Measurements from ENCODE around the gene SPCS1. TPM values are rescaled to one million over a fixed set of nuclear protein-coding genes. Genes with fewer than 3 reads are reported as not detected.
A peak's percentile ranks its signal among the peaks of the same experiment; 100 is the strongest.

The SPCS1 gene
- total and polyA plus RNA-seq, 12 donors, result 21.7 to 122 (median 82.2) TPM

- H3K27ac ChIP-seq, result peak overlapping the region in 2 of 10 donors; percentile 10 to 17
- H3K4me1 ChIP-seq, result peaks cover 0 to 79% (median 64%) of the 10 kb centered on the region in 9 donors
- 72 to 86% methylated on average over 6 of the region's 6 CpGs for WGBS, 2 donors
- H3K36me3 ChIP-seq, result peaks cover 0 to 51% (median 20%) of the 10 kb centered on the region in 9 donors
- H3K9me3 ChIP-seq, result no peaks in the 10 kb centered on the region
- ATAC-seq (no peak), DNase-seq (peak in 1 of 2 donors; percentile 20)
- H3K4me3 ChIP-seq, result no peak overlapping the region
- TF ChIP-seq CTCF (IDR thresholded peaks at IDR 0.05), result no peak
- intact Hi-C loops (cut with DNase I), result loop anchor here in 6 of 10 donors (10.0 kb wide), 3 partner anchors 209 to 229 kb away; partner anchors contain the start of genes NISCH (in 3 of the 6) and TNNC1 (in 3 of the 6)
- no peaks in the 10 kb centered on the region for H3K27me3 ChIP-seq
Measured at GRCh38 chr3:52683611-52684010, 22.3 kb upstream of the SPCS1 start.

- WGBS, 2 donors, result 61 to 62% methylated on average over 5 of the region's 5 CpGs
- no peaks in the 10 kb centered on the region for H3K9me3 ChIP-seq
- peak overlapping the region in 6 of 10 donors; percentile 66 to 95 (median 78) for H3K4me3 ChIP-seq
- no peak for ATAC-seq
- intact Hi-C loops (cut with DNase I), result loop anchor here in 6 of 10 donors (10.0 kb wide), 3 partner anchors 209 to 229 kb away; partner anchors contain the start of genes NISCH (in 3 of the 6) and TNNC1 (in 3 of the 6)
- H3K27ac ChIP-seq, result peak overlapping the region in 5 of 10 donors; percentile 93 to 99 (median 98)
- peaks cover 0 to 73% (median 64%) of the 10 kb centered on the region in 9 donors for H3K4me1 ChIP-seq
- H3K36me3 ChIP-seq, result peaks cover 0 to 51% (median 21%) of the 10 kb centered on the region in 9 donors
- no peak for DNase-seq
- H3K27me3 ChIP-seq, result no peaks in the 10 kb centered on the region
- TF ChIP-seq CTCF (IDR thresholded peaks at IDR 0.05), result no peak
Measured at GRCh38 chr3:52684184-52684583, 21.7 kb upstream of the SPCS1 start.

- peak; percentile 79 to 82 for DNase-seq
- intact Hi-C loops (cut with DNase I), result loop anchor here in 6 of 10 donors (10.0 kb wide), 3 partner anchors 210 to 230 kb away; partner anchors contain the start of genes NISCH (in 3 of the 6) and TNNC1 (in 3 of the 6)
- Histone ChIP-seq H3K9me3 (no peaks in the 10 kb centered on the region), H3K27me3 (no peaks in the 10 kb centered on the region), H3K4me3 (peak overlapping the region; percentile 42 to 95 (median 76)), H3K4me1 (peaks cover 0 to 62% (median 56%) of the 10 kb centered on the region in 9 donors), H3K27ac (peak overlapping the region; percentile 91 to 99 (median 98)), H3K36me3 (peaks cover 0 to 51% (median 33%) of the 10 kb centered on the region in 9 donors)
- peak; percentile 83 to 97 (median 91) for ATAC-seq
- WGBS, 2 donors, result 1% methylated on average over 37 to 41 of the region's 41 CpGs
- TF ChIP-seq CTCF (IDR thresholded peaks at IDR 0.05), result no peak
Measured at GRCh38 chr3:52685285-52685708, 20.6 kb upstream of the SPCS1 start.

GRCh38 chr3:52685709-52686691 lies 19.9 kb upstream of the SPCS1 start, which contains the start of the genes GNL3 and PBRM1:
TSS of gene GNL3 (plus strand) at chr3:52686032. CDS start at chr3:52686093, 61 bp downstream.
TSS of gene PBRM1 (minus strand) at chr3:52685913.
- peak in 1 of 9 donors; percentile 10 for TF ChIP-seq CTCF (IDR thresholded peaks at IDR 0.05)
- Histone ChIP-seq H3K4me3 (peak within 1 kb of the TSS; percentile 50 to 95 (median 76)), H3K27me3 (no peaks in the 10 kb centered on the region), H3K27ac (peak within 1 kb of the TSS; percentile 91 to 99 (median 98)), H3K4me1 (peaks cover 0 to 55% (median 52%) of the 10 kb centered on the region in 9 donors), H3K9me3 (no peaks in the 10 kb centered on the region), H3K36me3 (peaks cover 0 to 51% (median 40%) of the 10 kb centered on the region in 9 donors)
- DNase-seq, result peak; percentile 92 to 93
- peak; percentile 87 to 97 (median 92) for ATAC-seq
- WGBS, 2 donors, result 1% methylated on average over 69 to 82 of the region's 82 CpGs
- intact Hi-C loops (cut with DNase I), result loop anchor here in 6 of 10 donors (10.0 kb wide), 3 partner anchors 211 to 231 kb away; partner anchors contain the start of genes NISCH (in 3 of the 6) and TNNC1 (in 3 of the 6)

All from heart right ventricle (tissue), 16 donors.